Measurements from ENCODE around the gene NAP1L4. TPM values are rescaled to one million over a fixed set of nuclear protein-coding genes. Genes with fewer than 3 reads are reported as not detected.

The NAP1L4 gene
- total and polyA plus RNA-seq, 2 of the 8 experiments (the other 6 are each of a cell fraction or from before 2014, with no cell fraction given): 75.8 to 194 TPM

- TF ChIP-seq CHD7 (IDR thresholded peaks at IDR 0.05; ENCODE audit: insufficient replicate concordance, low read length): no peak
- TF ChIP-seq TCF12 (IDR thresholded peaks at IDR 0.05; ENCODE audit: low read depth, low read length): no peak
- no peak for TF ChIP-seq MAFK (IDR thresholded peaks at IDR 0.05; ENCODE audit: low read depth, low read length)
- TF ChIP-seq EP300 (IDR thresholded peaks at IDR 0.05; ENCODE audit: borderline replicate concordance in 1 of 2, low read depth in 2 of 2, low read length in 2 of 2): no peak
- peak in 1 of 2 experiments; percentile 59; a peak in 1 of 3 replicates for TF ChIP-seq POLR2A (IDR thresholded peaks at IDR 0.05; ENCODE audit: control extremely low read depth in 1 of 2, low read depth in 2 of 2, low read length in 2 of 2)
- TF ChIP-seq RNF2 (IDR thresholded peaks at IDR 0.05; ENCODE audit: borderline replicate concordance, low read depth, low read length, missing control alignments, poor library complexity, severe bottlenecking): peak; percentile 37
- TF ChIP-seq BRCA1 (IDR thresholded peaks at IDR 0.05; ENCODE audit: low read depth, low read length): no peak
- no peak for TF ChIP-seq RXRA (IDR thresholded peaks at IDR 0.05; ENCODE audit: insufficient read depth, low read depth, low read length)
- TF ChIP-seq TEAD4 (IDR thresholded peaks at IDR 0.05; ENCODE audit: low read depth, low read length): 0 out of 2 replicates have a peak, but pooled peaks have one; percentile 11
These were observed 63.3 kb downstream of the NAP1L4 start, which contains the start of gene PHLDA2 (continued) for GRCh38 chr11:2928605-2929530.

All from H1 (cell line).